Activated T-cell treated with anti-CD3 and anti-CD28 coated beads for 4 hours (primary cell): ENCODE results near the gene SETD4.

Experiments
- DNase-seq: peaks from one replicate; pipeline ENCODE4 v3.0.0-alpha.2; 2020

Gene SETD4

DNA sequence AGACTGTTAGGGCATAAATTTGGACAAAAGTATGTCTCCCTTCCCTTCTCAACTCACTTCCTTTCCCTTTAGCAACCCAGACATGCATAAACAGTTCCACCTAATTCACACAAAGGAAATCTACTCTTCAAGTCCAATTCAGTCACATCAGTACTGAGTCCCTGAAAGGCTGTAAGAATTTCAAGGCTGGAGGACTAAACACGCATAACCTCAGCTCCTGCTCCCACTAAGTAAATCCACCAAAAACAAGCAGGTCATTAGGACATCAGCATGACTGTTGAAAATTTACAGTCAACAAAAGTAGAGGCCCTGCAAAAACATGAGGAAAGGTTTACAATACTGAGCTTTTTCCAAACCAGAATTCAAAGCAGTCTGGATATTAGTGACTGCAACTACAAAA is 18.4 kb downstream of the SETD4 start:
- no peak for DNase-seq

DNA sequence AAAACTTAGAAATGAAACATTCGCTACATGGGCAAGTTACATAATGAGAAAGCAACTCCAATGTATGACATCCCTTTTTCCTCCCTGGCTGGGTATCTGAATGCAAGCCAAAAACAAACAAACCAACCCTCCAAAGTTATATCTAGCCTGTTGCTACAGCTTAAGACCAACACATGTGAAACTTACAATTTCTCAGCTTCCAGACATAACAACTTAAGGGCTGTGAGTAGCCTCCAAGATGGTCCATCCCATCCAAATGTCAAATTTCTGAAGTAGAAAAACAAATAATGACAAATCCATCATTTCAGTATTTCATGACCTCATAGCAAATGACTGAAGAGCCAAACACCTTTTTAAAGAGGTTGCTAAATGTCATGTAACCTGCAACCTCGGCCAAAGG is 19.9 kb downstream of the SETD4 start:
- DNase-seq, result no peak

DNA sequence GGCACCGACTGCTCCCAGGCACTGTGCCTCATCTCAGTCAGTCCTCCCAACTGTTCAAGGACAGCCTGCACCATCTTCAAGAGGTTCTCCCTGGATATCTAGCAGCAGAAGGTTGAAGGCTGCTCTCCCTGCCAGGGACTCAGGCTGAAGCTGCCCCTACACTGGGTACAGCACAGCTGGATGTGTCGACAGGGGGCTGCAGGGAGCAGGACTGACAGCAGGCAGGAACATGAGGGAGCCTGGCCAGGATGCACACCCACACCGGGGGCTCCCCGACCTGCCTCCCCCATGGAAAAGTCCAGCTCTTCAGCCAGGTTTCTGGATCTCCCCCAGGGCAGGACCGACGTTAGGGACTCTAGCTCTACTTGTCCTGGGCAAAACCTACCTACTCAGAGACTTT is 20.5 kb downstream of the SETD4 start:
- DNase-seq, result no peak

DNA sequence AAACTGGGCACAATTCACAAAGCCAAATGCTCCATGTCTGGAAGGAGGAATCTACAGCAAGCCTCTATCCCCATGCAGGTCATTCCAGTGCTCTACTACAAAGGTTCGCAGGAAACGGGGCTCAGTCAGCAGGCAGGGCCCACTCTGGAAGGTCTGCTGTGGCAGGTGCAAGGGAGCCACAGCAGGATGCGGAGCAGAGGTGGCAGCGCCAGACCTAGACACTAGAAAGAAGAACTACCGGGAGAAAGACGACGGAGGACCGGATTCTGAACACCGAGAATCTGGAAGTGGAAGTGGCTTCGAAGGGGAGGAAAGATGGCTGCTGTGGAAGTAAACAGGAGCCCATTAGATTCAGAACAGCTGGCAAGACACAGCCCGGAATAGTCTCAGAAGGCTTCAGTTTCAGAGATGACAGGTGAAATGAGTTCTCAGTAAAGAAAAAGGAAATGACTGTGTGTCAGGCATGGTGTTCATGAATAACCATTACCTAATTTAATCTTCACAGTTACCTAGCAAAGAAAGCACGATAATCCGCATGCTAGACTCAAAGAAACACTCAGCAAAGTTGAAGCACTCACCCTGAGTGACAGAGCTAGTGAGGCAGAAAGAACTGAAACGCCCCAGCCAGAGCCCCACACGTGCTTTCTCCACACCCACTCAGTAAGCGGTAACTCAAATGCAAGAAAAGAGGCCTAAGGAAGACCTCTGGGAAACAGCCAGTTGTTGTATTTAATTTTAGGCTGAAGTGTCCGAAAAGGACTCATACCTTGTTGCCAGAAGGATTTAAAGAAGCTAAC is 21.4 kb downstream of the SETD4 start:
- no peak for DNase-seq

- DNase-seq, result no peak
Observed at GRCh38 chr21:36035381-36035791, 24.9 kb downstream of the SETD4 start.

GRCh38 chr21:36034211-36034913 is 26.0 kb downstream of the SETD4 start:
- DNase-seq, result no peak

DNA sequence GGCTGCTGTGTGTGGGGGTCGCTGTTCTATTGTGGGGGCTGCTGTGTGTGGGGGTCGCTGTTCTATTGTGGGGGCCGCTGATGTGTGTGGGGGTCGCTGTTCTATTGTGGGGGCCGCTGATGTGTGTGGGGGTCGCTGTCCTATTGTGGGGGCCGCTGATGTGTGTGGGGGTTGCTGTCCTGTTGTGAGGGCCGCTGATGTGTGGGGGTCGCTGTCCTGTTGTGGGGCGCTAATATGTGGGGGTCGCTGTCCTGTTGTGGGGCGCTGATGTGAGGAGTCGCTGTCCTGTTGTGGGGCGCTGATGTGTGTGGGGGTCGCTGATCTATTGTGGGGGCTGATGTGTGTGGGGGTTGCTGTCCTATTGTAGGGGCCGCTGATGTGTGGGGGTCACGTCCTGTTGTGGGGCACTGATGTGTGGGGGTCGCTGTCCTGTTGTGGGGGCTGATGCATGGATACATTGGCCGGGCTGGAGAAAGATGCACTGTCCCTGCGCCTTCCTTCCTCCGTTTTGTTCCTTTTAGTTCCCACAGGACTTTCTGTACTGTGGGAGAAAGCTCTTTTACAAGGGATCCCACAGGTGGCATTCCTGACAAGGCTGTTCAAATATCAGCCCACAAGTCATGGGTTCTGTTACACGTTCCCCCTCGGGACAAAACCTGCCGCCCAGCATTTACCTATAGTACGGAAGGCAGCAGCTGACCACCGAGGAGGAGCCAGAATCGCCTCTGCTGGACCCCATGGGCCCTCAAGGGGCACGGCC is 27.5 kb downstream of the SETD4 start:
- no peak for DNase-seq

DNA sequence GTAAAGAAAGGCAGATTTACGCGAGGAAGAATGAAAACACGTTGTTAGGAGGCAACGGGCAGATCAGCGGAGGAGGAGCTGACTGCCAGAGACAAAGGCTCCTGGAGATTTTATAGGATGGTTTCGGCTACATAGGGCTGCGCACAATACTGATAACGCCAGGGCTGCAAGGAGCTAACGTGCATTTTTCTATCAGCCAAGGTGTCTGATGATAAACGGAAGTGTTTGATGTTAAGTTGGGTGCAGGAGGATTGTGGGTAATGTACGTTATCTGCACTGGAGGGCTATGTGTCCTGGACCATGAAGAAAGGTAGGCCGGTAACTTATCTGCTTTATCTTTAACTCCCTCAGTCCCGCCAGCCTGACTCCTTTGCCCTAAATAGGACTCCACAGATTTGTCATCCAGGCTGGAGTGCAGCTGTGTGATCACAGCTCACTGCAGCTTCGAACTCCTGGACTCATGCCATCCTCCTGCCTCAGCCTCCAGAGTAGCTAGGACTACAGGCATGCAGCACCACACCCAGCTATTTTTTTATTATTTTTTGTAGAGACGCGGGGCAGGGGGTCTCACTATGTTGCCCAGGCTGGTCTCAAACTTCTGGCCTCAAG is 29.6 kb downstream of the SETD4 start:
- DNase-seq, result no peak

DNA sequence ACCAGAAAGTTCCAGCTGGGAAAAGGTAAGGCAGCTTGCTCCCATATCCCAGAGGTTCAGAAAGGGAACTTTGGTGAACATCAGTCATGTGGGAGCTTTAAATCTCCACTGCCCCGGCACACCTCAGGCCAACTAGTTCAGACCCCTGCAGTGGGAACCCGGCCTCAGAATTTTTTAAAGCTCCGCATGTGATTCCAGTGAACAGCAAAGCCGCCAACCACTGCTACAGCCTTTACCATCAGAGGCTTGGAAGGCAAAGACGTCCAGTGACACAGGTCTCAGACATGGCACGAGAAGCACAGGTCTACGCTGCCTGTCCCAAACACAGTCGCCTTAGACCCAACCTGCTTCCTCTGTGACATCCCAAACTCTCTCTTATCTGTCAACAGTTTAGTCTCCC is 31.0 kb downstream of the SETD4 start:
- no peak for DNase-seq

- peak; percentile 57 for DNase-seq
Observed at GRCh38 chr21:36028127-36029069, 31.9 kb downstream of the SETD4 start.

GRCh38 chr21:36027347-36027746 is 33.0 kb downstream of the SETD4 start:
- DNase-seq, result no peak

DNA sequence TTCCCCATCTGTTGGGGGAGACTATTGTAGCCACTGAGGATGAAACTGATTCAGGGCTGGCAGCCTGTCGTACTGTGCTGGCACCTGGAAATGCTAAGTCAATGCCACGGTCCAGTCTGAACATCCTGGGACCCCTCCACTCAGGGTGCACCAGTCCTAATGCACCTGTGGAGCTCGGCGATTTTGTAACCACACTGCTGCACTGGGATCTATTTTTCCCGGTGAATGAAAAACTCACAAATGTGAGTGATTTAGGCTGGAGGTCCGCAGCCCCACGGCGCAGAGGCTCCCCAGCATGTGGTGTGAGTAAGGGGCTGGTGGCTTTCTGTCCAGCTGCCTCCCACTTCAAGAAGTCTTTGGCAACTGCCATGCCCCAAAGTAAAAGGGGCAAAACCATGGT is 35.5 kb downstream of the SETD4 start:
- no peak for DNase-seq

DNA sequence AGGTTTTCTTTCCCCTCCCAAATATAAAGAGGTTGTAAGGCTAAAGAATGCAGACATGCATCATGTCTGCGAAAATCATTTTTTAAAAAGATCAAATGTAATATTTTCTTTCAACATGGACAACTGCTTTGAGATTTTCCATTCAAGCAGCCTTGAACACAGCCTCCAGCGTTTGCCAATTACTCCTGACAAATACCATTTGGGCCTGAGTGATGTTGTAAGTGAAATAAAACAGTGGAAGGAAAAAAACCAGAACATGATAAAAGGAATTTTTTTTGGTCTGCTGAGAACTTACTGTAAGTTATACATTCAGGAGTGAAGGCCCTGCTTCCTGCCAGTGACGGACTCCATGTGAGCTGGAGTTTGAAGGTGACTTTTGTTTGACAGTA is 37.2 kb downstream of the SETD4 start:
- DNase-seq, result no peak

DNA sequence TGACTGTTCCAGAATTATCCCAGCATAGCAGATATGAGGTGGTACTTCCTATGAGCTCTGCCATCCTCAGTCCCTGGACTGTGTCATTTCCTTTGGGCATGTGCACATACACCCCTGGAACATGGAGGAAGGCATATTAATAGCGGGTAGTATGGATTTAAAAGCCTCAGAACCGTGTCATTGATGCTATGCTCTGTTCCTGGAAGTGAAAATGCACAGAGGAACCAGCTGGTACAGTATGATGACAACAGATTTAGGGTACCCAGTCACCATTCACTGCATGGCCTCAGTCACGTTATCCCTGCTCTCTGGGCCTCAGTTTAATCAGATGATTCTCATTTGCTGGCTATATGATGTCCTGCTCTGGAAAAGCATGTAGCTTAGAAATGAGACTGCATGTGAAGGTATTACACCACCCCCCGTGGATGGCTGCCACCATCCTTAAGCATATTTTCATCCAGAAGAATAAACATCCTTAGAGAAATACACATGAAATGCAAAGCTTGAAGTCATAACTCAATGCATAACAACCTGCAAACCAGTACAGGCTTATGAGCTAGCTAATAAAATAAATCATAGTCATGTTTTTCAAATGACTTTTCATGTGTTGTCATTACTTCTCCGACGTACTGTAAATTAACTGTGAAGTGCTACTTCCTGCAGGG is 37.8 kb downstream of the SETD4 start:
- no peak for DNase-seq

- no peak for DNase-seq
Observed at GRCh38 chr21:36021251-36021837, 39.0 kb downstream of the SETD4 start.

DNA sequence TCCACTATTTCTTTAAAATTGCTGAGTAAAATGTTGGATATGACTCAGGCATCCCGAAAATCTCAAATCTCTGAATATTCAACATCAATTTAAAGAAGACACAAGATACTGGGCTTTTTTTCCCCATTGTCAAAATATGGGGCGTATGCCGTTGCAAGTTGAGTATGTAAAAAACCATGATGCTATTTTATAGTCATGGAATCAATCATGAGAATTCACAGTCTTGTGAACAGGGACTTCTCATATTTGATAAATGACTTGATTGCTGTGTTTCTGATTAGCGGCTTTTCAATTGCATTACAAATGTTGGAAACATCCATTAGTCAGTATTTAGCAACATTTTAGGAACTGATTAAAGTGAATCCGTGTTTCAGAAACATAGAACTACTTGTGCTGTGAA is 45.3 kb downstream of the SETD4 start:
- DNase-seq, result no peak

DNA sequence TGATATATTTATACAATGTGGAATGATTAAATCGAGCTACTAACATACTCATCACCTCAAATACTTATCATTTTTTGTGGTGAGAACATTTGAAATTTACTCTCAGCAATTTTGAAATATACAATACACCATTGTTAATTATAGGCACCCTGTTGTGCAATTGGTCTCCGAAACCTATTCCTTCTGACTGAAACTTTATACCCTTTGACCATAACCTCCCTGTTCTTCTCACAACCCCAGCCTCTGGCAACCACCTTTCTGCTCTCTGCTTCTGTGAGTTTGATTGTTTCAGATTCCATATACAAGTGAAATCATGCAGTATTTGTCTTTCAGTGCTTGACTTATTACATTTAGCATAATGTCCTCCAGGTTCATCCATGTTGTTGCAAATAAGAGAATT is 49.5 kb downstream of the SETD4 start:
- no peak for DNase-seq

- DNase-seq, result no peak
Observed at GRCh38 chr21:36008505-36008904, 51.8 kb downstream of the SETD4 start.

GRCh38 chr21:36005879-36006400 is 54.4 kb downstream of the SETD4 start:
- no peak for DNase-seq

GRCh38 chr21:36005018-36005417 is 55.3 kb downstream of the SETD4 start:
- no peak for DNase-seq

- no peak for DNase-seq
Observed at GRCh38 chr21:36004441-36004840, 55.9 kb downstream of the SETD4 start.
